H4 (cell line): ENCODE data around the gene PADI6. TPM values are rescaled to one million over a fixed set of nuclear protein-coding genes. Genes with fewer than 3 reads are reported as not detected.
"Not testable (repeated sequence)": the region's sequence is repeated elsewhere in the genome, so short reads cannot be mapped to it uniquely, and the experiment has no call there.

ENCODE experiments used
- DNase-seq: peaks from one replicate; pipeline ENCODE4 v3.0.0-alpha.2; 2015; ENCODE audit warnings: low spot score
- total RNA-seq: library from RNA; depleted of rRNA; stranded (reverse); fragments of >200 nt; shearing (Covaris generic); gene quantifications from 2 replicates; pipeline ENCODE4 v1.2.3, GENCODE V29; 2014

PADI6 gene
- total RNA-seq, 1 experiment from 2014 or later: not detected

DNA sequence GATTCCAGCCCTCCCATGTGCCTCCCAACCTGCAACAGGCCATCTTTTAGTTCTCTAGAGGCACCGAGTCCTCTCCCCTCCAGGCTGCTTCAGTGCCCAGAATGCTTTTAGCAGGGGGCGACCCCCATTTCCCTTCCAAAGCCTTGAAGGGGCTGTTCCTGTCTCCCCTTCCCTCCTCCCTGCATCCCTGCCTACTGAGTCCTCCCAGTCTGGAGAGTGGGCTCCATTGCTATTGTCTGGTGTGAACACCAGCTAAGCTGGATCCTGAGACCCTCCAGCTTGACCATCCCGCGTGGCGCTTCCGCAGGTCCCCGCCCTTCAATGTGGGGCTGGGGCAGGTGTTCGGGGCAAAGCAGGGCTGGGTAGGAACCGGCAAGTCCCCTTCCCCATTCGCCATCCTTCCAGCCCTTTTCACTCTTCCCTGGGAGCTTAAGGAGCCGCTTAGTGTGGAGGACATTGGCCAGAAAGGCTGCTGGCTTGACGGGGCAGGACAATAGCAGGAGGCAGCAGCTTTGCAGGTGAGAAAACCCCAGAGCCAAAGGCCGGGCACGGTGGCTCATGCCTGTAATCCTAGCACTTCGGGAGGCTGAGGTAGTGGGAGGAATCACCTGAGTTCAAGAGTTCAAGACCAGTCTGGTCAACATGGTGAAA, 32.2 kb downstream of the PADI6 start:
- no peak for DNase-seq

DNA sequence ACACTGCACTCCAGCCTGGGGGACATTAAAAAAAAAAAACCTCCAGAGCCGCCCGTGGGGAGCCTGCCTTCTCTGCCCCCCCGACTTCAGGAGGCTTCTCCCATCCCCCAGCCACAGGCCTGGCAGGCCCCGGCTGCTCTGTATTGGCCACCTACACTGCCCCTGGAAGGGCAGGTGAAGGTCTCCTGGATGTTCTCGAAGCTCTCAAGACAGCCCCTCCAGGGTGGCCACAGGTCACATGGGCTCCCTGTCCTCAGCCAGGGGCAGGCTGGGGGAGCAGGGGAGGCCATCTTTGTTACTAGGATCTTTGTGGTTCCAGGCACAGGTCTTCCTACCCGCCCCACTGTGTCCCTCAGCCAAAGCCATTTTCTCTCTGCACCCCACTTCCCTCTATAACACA, 32.8 kb downstream of the PADI6 start:
- no peak for DNase-seq

DNA sequence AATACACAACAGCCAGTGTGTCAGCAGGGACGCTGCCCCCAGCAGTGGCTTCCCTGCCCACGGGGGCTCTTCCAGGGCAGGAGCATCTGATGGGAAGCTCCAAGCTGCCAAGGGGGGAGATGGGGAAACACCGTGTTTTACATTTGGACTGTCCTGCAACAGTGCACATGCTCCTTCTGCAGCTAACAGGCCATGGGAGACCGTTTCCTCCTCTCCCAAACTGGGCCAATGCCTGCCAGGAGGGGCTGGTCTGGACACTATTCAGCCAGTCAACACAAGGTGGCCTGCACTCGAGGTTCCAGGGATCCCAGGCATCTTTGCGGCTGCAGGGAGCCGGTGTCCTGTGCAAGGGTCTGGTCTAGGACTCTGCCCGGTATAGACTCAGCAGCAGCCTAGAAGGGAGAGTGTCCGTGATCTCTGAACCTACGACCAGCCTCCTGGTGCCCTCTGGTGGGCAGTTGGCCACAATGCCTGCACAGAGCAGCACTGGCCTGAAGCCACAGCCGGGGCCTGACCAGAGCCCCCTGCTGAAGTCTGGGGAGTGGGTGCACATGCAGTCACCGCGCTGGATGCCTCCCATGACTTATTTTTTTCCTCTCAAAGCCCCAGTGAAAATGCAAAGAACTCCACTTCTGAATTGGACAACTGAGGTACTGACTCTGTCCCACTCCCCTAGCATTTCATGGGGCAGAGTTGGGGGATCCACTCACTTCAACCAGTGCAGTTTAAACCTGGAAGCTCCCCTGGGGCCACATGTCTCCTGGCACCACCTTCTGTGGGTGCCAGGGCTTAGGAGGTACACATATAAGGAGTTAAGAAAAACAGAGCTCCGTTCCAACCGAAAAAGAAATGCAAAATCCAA, 34.1 kb downstream of the PADI6 start:
- peak; percentile 58 for DNase-seq

- DNase-seq: not testable (repeated sequence)
Measured at GRCh38 chr1:17406760-17407475, 34.9 kb downstream of the PADI6 start.

GRCh38 chr1:17407786-17408514, 36.0 kb downstream of the PADI6 start:
- not testable (repeated sequence) for DNase-seq

- DNase-seq: no peak
Measured at GRCh38 chr1:17409391-17409811, 37.4 kb downstream of the PADI6 start.

DNA sequence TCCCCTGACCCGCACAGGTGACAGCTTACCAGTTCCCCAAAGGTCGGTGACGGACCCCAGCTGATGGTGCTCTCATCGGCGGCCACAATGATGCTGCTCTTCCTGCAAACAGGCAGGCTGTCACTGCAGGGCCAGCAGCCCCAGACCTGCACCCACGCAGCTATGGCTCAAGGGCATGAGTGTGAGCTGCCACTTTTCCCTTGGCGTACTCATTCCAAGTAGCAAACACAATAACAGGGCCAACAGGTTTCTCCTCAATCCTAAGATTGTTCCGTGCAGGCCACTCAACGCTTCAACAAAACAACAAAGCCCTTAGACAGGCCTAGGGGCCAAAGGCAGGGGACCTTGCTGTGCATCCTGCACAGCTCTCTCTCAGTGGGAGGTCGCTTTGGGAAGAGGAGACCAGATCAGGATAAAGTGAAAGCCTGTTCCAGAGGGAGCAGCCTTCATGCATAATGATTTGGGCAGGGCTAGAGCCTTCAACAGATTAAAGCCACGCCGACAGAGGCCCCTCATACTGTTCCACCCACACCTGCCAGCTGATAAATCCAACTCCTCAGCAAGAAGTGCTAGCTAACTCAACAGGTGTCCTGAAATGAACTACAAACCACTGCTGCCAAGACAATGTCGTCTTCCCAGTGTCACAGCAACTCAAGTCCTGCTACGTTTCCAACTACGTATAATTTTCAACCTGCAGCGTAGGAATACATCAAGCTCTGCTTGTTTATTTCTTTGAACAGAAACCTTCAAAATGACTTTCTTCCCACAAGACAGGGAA, 40.3 kb downstream of the PADI6 start:
- DNase-seq: no peak

GRCh38 chr1:17414022-17414421, 42.0 kb downstream of the PADI6 start:
- no peak for DNase-seq

DNA sequence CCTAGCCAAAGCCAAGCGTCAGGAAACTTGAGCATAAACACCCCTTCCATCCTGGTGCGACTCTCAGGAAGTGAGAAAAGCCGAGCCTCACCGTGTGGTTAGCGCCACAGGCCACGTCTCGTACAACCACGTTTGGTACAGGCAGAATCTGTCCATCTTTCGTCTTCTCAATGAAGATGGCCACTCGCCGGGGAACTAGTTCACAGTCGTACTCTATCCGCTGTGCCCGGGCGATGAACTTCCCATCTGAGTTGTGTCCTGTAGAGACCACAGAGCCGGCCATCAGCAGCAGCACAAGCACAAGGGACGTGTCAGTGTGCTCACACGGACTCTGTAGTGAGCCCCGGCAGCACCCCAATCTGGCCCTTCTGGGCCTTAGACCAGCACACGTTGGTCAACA, 44.4 kb downstream of the PADI6 start:
- DNase-seq: no peak

- no peak for DNase-seq
Measured at GRCh38 chr1:17419626-17420328, 47.8 kb downstream of the PADI6 start.

GRCh38 chr1:17420391-17420918, 48.5 kb downstream of the PADI6 start:
- DNase-seq: no peak

DNA sequence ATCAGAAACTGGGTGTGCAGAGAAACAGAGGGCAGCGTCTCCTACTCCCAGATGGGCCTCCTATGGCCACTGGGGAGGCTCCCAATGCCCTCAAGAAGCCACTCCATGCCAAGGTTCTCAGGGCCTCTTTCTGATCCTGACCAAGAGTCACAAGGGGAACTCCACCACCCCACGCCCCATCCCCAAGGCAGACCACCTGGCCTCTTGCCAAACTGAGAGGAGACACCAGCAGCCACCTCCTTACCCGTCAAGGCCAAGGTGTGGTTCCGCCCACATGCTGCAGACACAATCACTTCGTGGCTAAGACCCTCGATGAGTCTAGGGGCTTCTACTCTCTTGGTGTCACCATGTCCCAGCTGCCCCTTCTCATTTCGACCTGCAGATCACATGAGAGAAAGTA, 50.5 kb downstream of the PADI6 start:
- DNase-seq: no peak

GRCh38 chr1:17423781-17424245, 51.8 kb downstream of the PADI6 start:
- no peak for DNase-seq

GRCh38 chr1:17425806-17426600, 54.0 kb downstream of the PADI6 start:
- no peak for DNase-seq

GRCh38 chr1:17427696-17428660, 56.0 kb downstream of the PADI6 start:
- no peak for DNase-seq

GRCh38 chr1:17429183-17429582, 57.2 kb downstream of the PADI6 start:
- DNase-seq: no peak

GRCh38 chr1:17432412-17432811, 60.4 kb downstream of the PADI6 start:
- no peak for DNase-seq

GRCh38 chr1:17433261-17433660, 61.3 kb downstream of the PADI6 start:
- DNase-seq: no peak
